Measurements from ENCODE around the gene ADCY2. TPM values are rescaled to one million over a fixed set of nuclear protein-coding genes. Genes with fewer than 3 reads are reported as not detected.

The ADCY2 gene
- total and polyA plus RNA-seq, 9 of the 15 experiments (the other 6 are each of a cell fraction or from before 2014, with no cell fraction given): 0.01 to 0.15 (median 0.03) TPM; not detected in 5

DNA sequence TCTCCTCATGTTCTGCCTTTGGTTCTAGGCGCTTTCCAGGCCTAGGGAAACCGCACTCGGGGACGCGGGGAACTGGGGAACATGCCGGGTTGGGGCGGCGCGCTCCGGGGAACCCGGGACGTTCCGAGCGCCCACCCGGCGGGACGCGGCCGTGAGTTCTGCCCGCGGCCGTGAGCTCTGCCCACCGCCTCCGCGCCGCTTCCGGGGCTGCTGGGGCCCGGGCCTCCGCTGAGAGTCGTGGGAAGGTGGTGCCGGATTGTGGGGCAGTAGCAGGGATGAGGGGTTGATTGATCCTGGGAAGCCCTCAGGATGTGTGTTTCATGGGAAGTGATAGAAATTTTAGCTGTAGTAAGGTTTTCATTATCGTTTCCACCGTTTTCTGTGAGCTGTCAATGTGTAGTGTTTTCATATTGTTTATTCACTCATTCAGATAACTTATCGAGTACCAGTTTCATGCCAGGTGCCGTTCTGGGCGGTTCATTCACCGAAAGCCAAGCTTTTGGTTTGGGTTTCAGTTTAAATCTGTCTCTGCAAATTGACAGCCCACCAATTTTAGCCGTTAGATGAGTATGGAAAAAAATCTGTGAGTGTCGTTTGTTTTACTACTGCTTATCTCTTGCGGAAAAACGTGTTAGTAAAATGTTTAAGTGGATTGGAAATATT lies 473.7 kb downstream of the ADCY2 start (continued):
- TF ChIP-seq RREB1 (CRISPR knock-in tag; IDR thresholded peaks at IDR 0.05): 0 out of 2 replicates have a peak, but pooled peaks have one; percentile 14
- TF ChIP-seq POLR2A (conservative IDR thresholded peaks at IDR 0.05): no peak
- TF ChIP-seq NFE2 (IDR thresholded peaks at IDR 0.05; ENCODE audit: low read depth): no peak
- TF ChIP-seq NELFE (IDR thresholded peaks at IDR 0.05; ENCODE audit: insufficient read depth, insufficient read length): no peak
- peak; percentile 3; the same call in 1 of the 2 replicates for TF ChIP-seq EGR1 (conservative IDR thresholded peaks at IDR 0.05)
- TF ChIP-seq ZNF197 (CRISPR knock-in tag; IDR thresholded peaks at IDR 0.05; ENCODE audit: low read depth): no peak
- TF ChIP-seq E2F5 (CRISPR knock-in tag; IDR thresholded peaks at IDR 0.05): no peak
- no peak for TF ChIP-seq TAF15 (IDR thresholded peaks at IDR 0.05; ENCODE audit: low read depth, low read length)
- no peak for TF ChIP-seq NR2C2 (CRISPR knock-in tag; IDR thresholded peaks at IDR 0.05)
- peak; percentile 7 for TF ChIP-seq NR2C2 (tag; IDR thresholded peaks at IDR 0.05)
- 0 out of 2 replicates have a peak, but pooled peaks have one; percentile 21 for TF ChIP-seq ZNF431 (CRISPR knock-in tag; IDR thresholded peaks at IDR 0.05)
- peak; percentile 21 for TF ChIP-seq CHD1 (IDR thresholded peaks at IDR 0.05; ENCODE audit: low read length)
- no peak for TF ChIP-seq SMC3 (conservative IDR thresholded peaks at IDR 0.05; ENCODE audit: insufficient read depth, low read depth, low read length)
- TF ChIP-seq, protein P1, sequence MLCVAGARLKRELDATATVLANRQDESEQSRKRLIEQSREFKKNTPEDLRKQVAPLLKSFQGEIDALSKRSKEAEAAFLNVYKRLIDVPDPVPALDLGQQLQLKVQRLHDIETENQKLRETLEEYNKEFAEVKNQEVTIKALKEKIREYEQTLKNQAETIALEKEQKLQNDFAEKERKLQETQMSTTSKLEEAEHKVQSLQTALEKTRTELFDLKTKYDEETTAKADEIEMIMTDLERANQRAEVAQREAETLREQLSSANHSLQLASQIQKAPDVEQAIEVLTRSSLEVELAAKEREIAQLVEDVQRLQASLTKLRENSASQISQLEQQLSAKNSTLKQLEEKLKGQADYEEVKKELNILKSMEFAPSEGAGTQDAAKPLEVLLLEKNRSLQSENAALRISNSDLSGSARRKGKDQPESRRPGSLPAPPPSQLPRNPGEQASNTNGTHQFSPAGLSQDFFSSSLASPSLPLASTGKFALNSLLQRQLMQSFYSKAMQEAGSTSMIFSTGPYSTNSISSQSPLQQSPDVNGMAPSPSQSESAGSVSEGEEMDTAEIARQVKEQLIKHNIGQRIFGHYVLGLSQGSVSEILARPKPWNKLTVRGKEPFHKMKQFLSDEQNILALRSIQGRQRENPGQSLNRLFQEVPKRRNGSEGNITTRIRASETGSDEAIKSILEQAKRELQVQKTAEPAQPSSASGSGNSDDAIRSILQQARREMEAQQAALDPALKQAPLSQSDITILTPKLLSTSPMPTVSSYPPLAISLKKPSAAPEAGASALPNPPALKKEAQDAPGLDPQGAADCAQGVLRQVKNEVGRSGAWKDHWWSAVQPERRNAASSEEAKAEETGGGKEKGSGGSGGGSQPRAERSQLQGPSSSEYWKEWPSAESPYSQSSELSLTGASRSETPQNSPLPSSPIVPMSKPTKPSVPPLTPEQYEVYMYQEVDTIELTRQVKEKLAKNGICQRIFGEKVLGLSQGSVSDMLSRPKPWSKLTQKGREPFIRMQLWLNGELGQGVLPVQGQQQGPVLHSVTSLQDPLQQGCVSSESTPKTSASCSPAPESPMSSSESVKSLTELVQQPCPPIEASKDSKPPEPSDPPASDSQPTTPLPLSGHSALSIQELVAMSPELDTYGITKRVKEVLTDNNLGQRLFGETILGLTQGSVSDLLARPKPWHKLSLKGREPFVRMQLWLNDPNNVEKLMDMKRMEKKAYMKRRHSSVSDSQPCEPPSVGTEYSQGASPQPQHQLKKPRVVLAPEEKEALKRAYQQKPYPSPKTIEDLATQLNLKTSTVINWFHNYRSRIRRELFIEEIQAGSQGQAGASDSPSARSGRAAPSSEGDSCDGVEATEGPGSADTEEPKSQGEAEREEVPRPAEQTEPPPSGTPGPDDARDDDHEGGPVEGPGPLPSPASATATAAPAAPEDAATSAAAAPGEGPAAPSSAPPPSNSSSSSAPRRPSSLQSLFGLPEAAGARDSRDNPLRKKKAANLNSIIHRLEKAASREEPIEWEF (CRISPR knock-in tag; IDR thresholded peaks at IDR 0.05): no peak

Measured in K562 (cell line).